H1 (cell line): Measurements from ENCODE around the gene CRTC3. TPM values are rescaled to one million over a fixed set of nuclear protein-coding genes. Genes with fewer than 3 reads are reported as not detected.

Experiments used
- CTCF ChIA-PET: fragments of 300-600 bp; sonication (Branson Sonifier 250); formaldehyde crosslinking; loops from one replicate; lab custom pipeline; 2021; ENCODE audit not compliant: partially characterized antibody; lab: Charles Lee
- POLR2A ChIA-PET: fragments of 300-600 bp; sonication (Branson Sonifier 250); formaldehyde crosslinking; loops from one replicate; lab custom pipeline; 2021; ENCODE audit warnings: inconsistent platforms; ENCODE audit not compliant: partially characterized antibody; lab: Charles Lee
- DNase-seq, 2 experiments: peaks; one replicate each; pipeline versions ENCODE4 v3.0.0 to v3.0.0-alpha.2; 2010 to 2022; ENCODE audit warnings: low spot score in 2 of 2, low read depth in 1 of 2, mixed read lengths in 1 of 2
- FAIRE-seq: peaks from 2 replicates; lab custom pipeline; 2011; peaks lifted over from hg19 to GRCh38; lab: Jason Lieb, UNC
- H2AFZ ChIP-seq: 2 replicates; pipeline ENCODE4 v1.8.1; 2012; ENCODE audit warnings: low read length, inconsistent platforms
- H2AK5ac ChIP-seq: 2 replicates; pipeline ENCODE4 v1.6.1; 2013; ENCODE audit warnings: low read depth, low read length
- H2BK120ac ChIP-seq: replicated peaks from 2 replicates; pipeline ENCODE3; 2013; ENCODE audit warnings: low read depth, low read length, inconsistent platforms
- H2BK12ac ChIP-seq: 2 replicates; pipeline ENCODE4 v1.6.1; 2013; ENCODE audit warnings: low read depth, low read length
- H2BK15ac ChIP-seq: 2 replicates; pipeline ENCODE4 v1.6.1; 2013; ENCODE audit warnings: low read length
- H2BK20ac ChIP-seq: 2 replicates; pipeline ENCODE4 v1.6.1; 2013; ENCODE audit warnings: low read length
- H2BK5ac ChIP-seq: 2 replicates; pipeline ENCODE4 v1.6.1; 2013; ENCODE audit warnings: low read depth, low read length
- H3K14ac ChIP-seq: 2 replicates; pipeline ENCODE4 v1.6.1; 2013; ENCODE audit warnings: inconsistent platforms; ENCODE audit not compliant: insufficient read length
- H3K18ac ChIP-seq: 2 replicates; pipeline ENCODE4 v1.6.1; 2013; ENCODE audit warnings: low read length; ENCODE audit errors: extremely low read depth
- H3K23ac ChIP-seq: 2 replicates; pipeline ENCODE4 v1.6.1; 2013; ENCODE audit warnings: inconsistent platforms; ENCODE audit not compliant: insufficient read length
- H3K23me2 ChIP-seq: 2 replicates; pipeline ENCODE4 v1.6.1; 2013; ENCODE audit warnings: low read depth, low read length
- H3K27ac ChIP-seq: 2 replicates; pipeline ENCODE4 v1.6.1; 2011; ENCODE audit warnings: low read depth, low read length, inconsistent platforms
- H3K27me3 ChIP-seq, 4 experiments: replicated peaks in 1 of 4; 1 replicate in 1 of 4; 2 replicates in 3 of 4; pipeline versions ENCODE4 v1.6.1 to v1.8.1; 2011 to 2013; ENCODE audit warnings: low read length in 3 of 4, mild to moderate bottlenecking in 3 of 4, inconsistent platforms in 2 of 4, mixed read lengths in 2 of 4, moderate library complexity in 1 of 4; ENCODE audit not compliant: control insufficient read depth in 3 of 4, insufficient read depth in 3 of 4; ENCODE audit errors: extremely low read depth in 1 of 4
- H3K36me3 ChIP-seq, 4 experiments: 2 replicates each; pipeline versions ENCODE4 v1.6.1 to v1.8.1; 2011 to 2013; ENCODE audit warnings: mild to moderate bottlenecking in 4 of 4, low read length in 3 of 4, moderate library complexity in 2 of 4, control low read depth in 1 of 4, inconsistent platforms in 1 of 4; ENCODE audit not compliant: insufficient read depth in 4 of 4, control insufficient read depth in 2 of 4
- H3K4ac ChIP-seq: replicated peaks from 2 replicates; pipeline ENCODE3; 2013; ENCODE audit warnings: low read length, low read depth, mixed read lengths, inconsistent platforms; ENCODE audit not compliant: insufficient read length
- H3K4me1 ChIP-seq, 4 experiments: replicated peaks in 1 of 4; 1 replicate in 1 of 4; 2 replicates in 3 of 4; pipeline versions ENCODE4 v1.6.1 to v1.8.1; 2011 to 2013; ENCODE audit warnings: low read length in 3 of 4, inconsistent platforms in 2 of 4, mixed read lengths in 1 of 4; ENCODE audit not compliant: insufficient read depth in 4 of 4, control insufficient read depth in 3 of 4
- H3K4me2 ChIP-seq, 2 experiments: 2 replicates each; pipeline versions ENCODE4 v1.6.1 to v1.8.1; 2011 to 2013; ENCODE audit warnings: low read depth in 2 of 2, low read length in 2 of 2, control low read depth in 1 of 2, inconsistent platforms in 1 of 2, mild to moderate bottlenecking in 1 of 2; ENCODE audit not compliant: insufficient read depth in 1 of 2
- H3K4me3 ChIP-seq, 4 experiments: fragments of 200-600, 300-600 bp in 1 of 4; sonication (generic), shearing (Covaris generic), sonication (Bioruptor Twin) in 1 of 4; 2 replicates each; pipeline versions ENCODE4 v1.5.1 to v1.8.1; 2011 to 2016; ENCODE audit warnings: low read length in 4 of 4, low read depth in 3 of 4, control low read depth in 2 of 4, inconsistent platforms in 2 of 4, mild to moderate bottlenecking in 2 of 4, mixed read lengths in 1 of 4, moderate library complexity in 1 of 4; ENCODE audit not compliant: insufficient read depth in 2 of 4; ENCODE audit errors: extremely low read depth in 1 of 4
- H3K56ac ChIP-seq: replicated peaks from 2 replicates; pipeline ENCODE3; 2013; ENCODE audit warnings: low read depth, mild to moderate bottlenecking, mixed read lengths, low read length, inconsistent platforms; ENCODE audit not compliant: insufficient read length
- H3K79me1 ChIP-seq: 2 replicates; pipeline ENCODE4 v1.6.1; 2013; ENCODE audit warnings: low read depth, low read length, control low read depth
- H3K79me2 ChIP-seq, 2 experiments: 2 replicates each; pipeline versions ENCODE4 v1.6.1 to v1.8.1; 2012 to 2013; ENCODE audit warnings: low read length in 2 of 2, mild to moderate bottlenecking in 2 of 2, inconsistent platforms in 1 of 2; ENCODE audit not compliant: insufficient read depth in 2 of 2, control insufficient read depth in 1 of 2
- H3K9ac ChIP-seq, 4 experiments: replicated peaks in 1 of 4; 1 replicate in 1 of 4; 2 replicates in 3 of 4; pipeline versions ENCODE4 v1.6.1 to v1.8.1; 2011 to 2013; ENCODE audit warnings: low read depth in 3 of 4, low read length in 3 of 4, control low read depth in 2 of 4, mild to moderate bottlenecking in 2 of 4, moderate library complexity in 2 of 4, inconsistent platforms in 1 of 4; ENCODE audit errors: extremely low read depth in 1 of 4
- H3K9me3 ChIP-seq, 2 experiments: 2 replicates each; pipeline versions ENCODE4 v1.6.1 to v1.8.1; 2012 to 2013; ENCODE audit warnings: mild to moderate bottlenecking in 2 of 2, moderate library complexity in 2 of 2, control low read depth in 1 of 2, inconsistent platforms in 1 of 2, low read depth in 1 of 2, low read length in 1 of 2, mixed read lengths in 1 of 2; ENCODE audit not compliant: insufficient read depth in 2 of 2
- H4K20me1 ChIP-seq, 2 experiments: replicated peaks in 1 of 2; 2 replicates each; pipeline versions ENCODE3 to v1.8.1; 2011 to 2013; ENCODE audit warnings: inconsistent platforms in 2 of 2, low read length in 2 of 2, mild to moderate bottlenecking in 1 of 2; ENCODE audit not compliant: insufficient read depth in 2 of 2, control insufficient read depth in 1 of 2
- H4K5ac ChIP-seq: 2 replicates; pipeline ENCODE4 v1.6.1; 2013; ENCODE audit warnings: low read length, low read depth, mixed read lengths, inconsistent platforms; ENCODE audit not compliant: insufficient read length
- H4K8ac ChIP-seq: 2 replicates; pipeline ENCODE4 v1.8.0; 2013; ENCODE audit warnings: mild to moderate bottlenecking, moderate library complexity, low read length, inconsistent platforms; ENCODE audit not compliant: insufficient read depth; ENCODE audit errors: extremely low read depth
- H4K91ac ChIP-seq: replicated peaks from 2 replicates; pipeline ENCODE3; 2013; ENCODE audit warnings: low read length, mixed read lengths, inconsistent platforms; ENCODE audit not compliant: insufficient read length
- BRCA1 ChIP-seq: IDR thresholded peaks from 2 replicates; pipeline ENCODE4 v1.6.1; 2012; ENCODE audit warnings: low read depth, low read length, improper control_type of control experiment
- EZH2 ChIP-seq: fragments of 200-600 bp; sonication (generic); IDR thresholded peaks from 2 replicates; pipeline ENCODE4 v1.7.1; 2012; ENCODE audit warnings: low read depth, mild to moderate bottlenecking, moderate library complexity, low read length, inconsistent platforms; ENCODE audit not compliant: severe bottlenecking
- GABPA ChIP-seq: IDR thresholded peaks from 2 replicates; pipeline ENCODE4 v1.6.1; 2011; ENCODE audit warnings: mild to moderate bottlenecking, low read length, moderate library complexity, borderline replicate concordance; ENCODE audit not compliant: insufficient read depth
- GTF2F1 ChIP-seq: IDR thresholded peaks from 2 replicates; pipeline ENCODE4 v1.6.1; 2012; ENCODE audit warnings: low read depth, low read length, improper control_type of control experiment, borderline replicate concordance
- KDM1A ChIP-seq: fragments of 200-600, 300-600 bp; sonication (generic); IDR thresholded peaks from 2 replicates; pipeline ENCODE4 v1.7.1; 2016; ENCODE audit warnings: mild to moderate bottlenecking, low read length, borderline replicate concordance
- KDM4A ChIP-seq: IDR thresholded peaks from one replicate; pipeline ENCODE4 v1.7.1; 2012; ENCODE audit warnings: low read depth, mild to moderate bottlenecking, moderate library complexity, low read length, inconsistent platforms; ENCODE audit not compliant: severe bottlenecking
- KDM5A ChIP-seq: fragments of 200-600 bp; IDR thresholded peaks from 2 replicates; pipeline ENCODE4 v1.7.1; 2012; ENCODE audit warnings: mild to moderate bottlenecking, low read length, inconsistent platforms, mixed read lengths
- RFX5 ChIP-seq: IDR thresholded peaks from 2 replicates; pipeline ENCODE4 v1.6.1; 2011; ENCODE audit warnings: low read depth, low read length, improper control_type of control experiment, borderline replicate concordance
- RNF2 ChIP-seq: fragments of 200-900, 300-1000 bp; sonication (generic); IDR thresholded peaks from 2 replicates; pipeline ENCODE4 v1.7.1; 2016; ENCODE audit warnings: borderline replicate concordance, low read depth, mild to moderate bottlenecking, antibody characterized with exemption, low read length; ENCODE audit not compliant: poor library complexity, severe bottlenecking; ENCODE audit errors: missing control alignments
- SIN3A ChIP-seq, 2 experiments: IDR thresholded peaks in 1 of 2; conservative IDR thresholded peaks in 1 of 2; 2 replicates each; pipeline ENCODE4 v1.6.1; 2011 to 2012; ENCODE audit warnings: low read length in 2 of 2, improper control_type of control experiment in 1 of 2, low read depth in 1 of 2, mild to moderate bottlenecking in 1 of 2
- SP4 ChIP-seq: IDR thresholded peaks from 2 replicates; pipeline ENCODE4 v1.6.1; 2012; ENCODE audit warnings: low read length, inconsistent platforms
- SRF ChIP-seq: IDR thresholded peaks from 2 replicates; pipeline ENCODE4 v1.6.1; 2011; ENCODE audit warnings: mild to moderate bottlenecking, low read depth, low read length, moderate library complexity
- YY1 ChIP-seq: IDR thresholded peaks from 2 replicates; pipeline ENCODE4 v1.6.1; 2011; ENCODE audit warnings: low read depth, mild to moderate bottlenecking, low read length
- polyA plus RNA-seq, 7 experiments: library from polyadenylated mRNA; depleted of rRNA in 3 of 7; stranded (reverse) in 5 of 7; unstranded in 2 of 7; fragments of >200 nt in 5 of 7; fragments of 200-250 nt in 2 of 7; gene quantifications; 1 replicate in 5 of 7; 2 replicates in 1 of 7; 4 replicates in 1 of 7; pipeline versions ENCODE4 v1.2.1 to v1.2.3, GENCODE V29; 2011 to 2013; ENCODE audit warnings: missing spikeins in 2 of 7, mixed read lengths in 2 of 7
- total RNA-seq: library from RNA; stranded (reverse); fragmentation: NEBNext Ultra II Directional; extraction: Animal tissue kit (Norgen Biotek cat#: 25700); gene quantifications from 2 replicates; pipeline ENCODE4 v1.2.1, GENCODE V29; 2021

CRTC3 gene
- total and polyA plus RNA-seq, 2 of the 8 experiments (the other 6 are each of a cell fraction or from before 2014, with no cell fraction given), result 5.0 to 5.3 TPM

- Histone ChIP-seq H2BK20ac (no peak overlapping the region), H3K56ac (no peak overlapping the region), H2AFZ (no peak overlapping the region), H3K27me3 (no peaks in the 10 kb centered on the region), H3K27ac (no peak overlapping the region), H3K14ac (no peak overlapping the region), H3K79me2 (no peaks in the 10 kb centered on the region), H4K5ac (no peak overlapping the region), H3K9ac (no peak overlapping the region), H3K36me3 (no peaks in the 10 kb centered on the region), H2BK5ac (no peak overlapping the region), H3K4me2 (no peak overlapping the region), H3K23me2 (no peaks in the 10 kb centered on the region), H4K91ac (no peak overlapping the region), H2AK5ac (no peak overlapping the region), H3K4me1 (peaks cover 0 to 4% (median 0%) of the 10 kb centered on the region in 4 experiments; a peak in 1 of 7 replicates), H3K4ac (no peak overlapping the region), H3K79me1 (no peaks in the 10 kb centered on the region), H3K23ac (no peak overlapping the region), H4K8ac (no peak overlapping the region), H4K20me1 (no peaks in the 10 kb centered on the region), H3K9me3 (no peaks in the 10 kb centered on the region), H3K4me3 (no peak overlapping the region), H2BK15ac (no peak overlapping the region), H3K18ac (no peak overlapping the region), H2BK120ac (no peak overlapping the region), H2BK12ac (no peak overlapping the region)
- POLR2A ChIA-PET, result no interaction called here
- no peak for DNase-seq
- no peak for FAIRE-seq
- CTCF ChIA-PET, result no interaction called here
- TF ChIP-seq GTF2F1 (no peak), KDM5A (no peak), BRCA1 (no peak), EZH2 (no peak), SP4 (no peak), KDM4A (no peak), RNF2 (no peak), RFX5 (no peak), KDM1A (no peak), SIN3A (conservative IDR thresholded peaks at IDR 0.05 in 1 of 2, IDR thresholded peaks at IDR 0.05 in 1 of 2; ENCODE audit: low read depth in 1 of 2, low read length in 2 of 2) (no peak), GABPA (no peak), SRF (no peak), YY1 (no peak)
These were observed 36.1 kb downstream of the CRTC3 start for GRCh38 chr15:90565866-90566265.
